Epithelial cell of proximal tubule (primary cell): Measurements from ENCODE around the gene TTC22. TPM values are rescaled to one million over a fixed set of nuclear protein-coding genes. Genes with fewer than 3 reads are reported as not detected.

Experiments used
- DNase-seq: peaks from one replicate; pipeline ENCODE4 v3.0.0-alpha.2; 2011; ENCODE audit warnings: low read depth
- H3K4me3 ChIP-seq: 2 replicates; pipeline ENCODE4 v1.5.1; 2011; ENCODE audit warnings: low read depth, mild to moderate bottlenecking, low read length
- CTCF ChIP-seq: conservative IDR thresholded peaks from 2 replicates; pipeline ENCODE4 v1.5.1; 2012; ENCODE audit warnings: low read depth, mild to moderate bottlenecking, low read length
- total RNA-seq: library from RNA; depleted of rRNA; stranded (reverse); fragments of >200 nt; gene quantifications from 2 replicates; pipeline ENCODE4 v1.2.3, GENCODE V29; 2015

TTC22 gene
- total RNA-seq, 1 donor from 2014 or later, result 4.3 TPM

GRCh38 chr1:54807756-54808155 is 6.6 kb upstream of the TTC22 start:
- no peak for TF ChIP-seq CTCF
- DNase-seq, result no peak
- H3K4me3 ChIP-seq, result no peak overlapping the region

- DNase-seq, result no peak
- H3K4me3 ChIP-seq, result no peak overlapping the region
- TF ChIP-seq CTCF, result no peak
Measured at GRCh38 chr1:54806931-54807611, 5.9 kb upstream of the TTC22 start.

GRCh38 chr1:54805981-54806381 is 4.9 kb upstream of the TTC22 start:
- no peak overlapping the region for H3K4me3 ChIP-seq

DNA sequence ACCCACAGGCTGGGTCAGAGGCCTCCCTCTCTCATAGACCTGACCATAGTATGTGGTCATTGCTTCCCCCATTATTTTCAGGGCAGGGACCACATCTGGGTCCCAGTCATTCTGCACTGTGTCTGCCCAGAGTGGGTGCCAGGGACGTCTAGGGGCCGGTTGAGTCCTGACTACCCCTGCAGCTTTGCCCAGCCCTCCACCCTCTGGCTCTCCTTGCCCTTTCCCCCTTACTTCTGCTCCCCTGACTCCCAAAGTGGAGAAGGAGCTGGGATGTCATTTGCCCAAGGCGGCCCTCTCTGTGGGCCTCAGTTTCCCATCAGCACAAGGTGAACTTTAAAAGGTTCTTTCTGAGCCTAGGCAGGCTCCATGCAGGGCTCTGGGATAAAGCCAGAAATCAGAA is 4.3 kb upstream of the TTC22 start:
- no peak overlapping the region for H3K4me3 ChIP-seq
- no peak for DNase-seq
- TF ChIP-seq CTCF, result no peak

More at GRCh38 chr1:54805981-54806381, 4.9 kb upstream of the TTC22 start:
- no peak for TF ChIP-seq CTCF
- DNase-seq, result no peak

GRCh38 chr1:54804471-54805132 is 3.5 kb upstream of the TTC22 start:
- no peak for TF ChIP-seq CTCF
- DNase-seq, result no peak
- no peak overlapping the region for H3K4me3 ChIP-seq

DNA sequence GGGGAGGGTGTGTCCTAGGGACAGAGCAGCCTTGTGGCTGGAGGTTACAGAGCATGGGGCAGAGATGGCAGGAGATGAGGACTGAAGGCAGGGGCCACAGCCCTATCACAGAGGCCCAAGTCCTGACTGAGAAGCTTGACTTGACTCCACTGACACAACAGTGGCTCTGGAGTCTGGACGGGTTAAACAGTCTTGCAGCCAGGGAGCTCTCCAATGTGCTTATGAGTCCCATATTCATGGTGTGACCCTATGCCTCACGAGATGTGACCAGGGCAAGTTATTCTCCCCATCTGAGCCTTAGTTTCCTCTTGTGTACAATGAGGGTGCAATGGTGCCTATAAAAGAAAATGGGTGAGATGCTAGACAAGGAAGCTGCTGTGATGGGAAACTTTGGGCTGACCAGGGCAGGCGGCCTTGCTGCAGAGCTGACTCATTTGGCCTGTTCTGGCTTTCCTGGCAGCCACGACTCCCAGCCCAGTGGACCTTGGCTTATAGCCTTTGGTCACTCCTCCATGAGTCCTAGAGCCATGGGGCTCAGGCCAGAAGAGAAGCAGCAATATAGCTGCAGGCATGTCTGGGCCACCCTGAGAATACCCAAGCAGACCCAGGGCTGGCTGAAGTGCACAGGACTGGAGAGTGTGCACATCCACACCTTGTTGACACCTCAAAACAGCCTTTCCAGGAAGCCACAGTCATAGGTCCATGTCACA is 2.8 kb upstream of the TTC22 start:
- no peak for TF ChIP-seq CTCF
- DNase-seq, result no peak
- no peak overlapping the region for H3K4me3 ChIP-seq
